HG02763 (cell line): Measurements from ENCODE around the gene FGF14.
A peak's percentile ranks its signal among the peaks of the same experiment; 100 is the strongest.

ENCODE experiments used
- ATAC-seq: cut with Tn5 transposase; IDR thresholded peaks from one replicate; pipeline ENCODE4 v1.9.1; 2021; ENCODE audit warnings: mild to moderate bottlenecking, moderate library complexity; ENCODE audit not compliant: unreplicated experiment

Gene FGF14

GRCh38 chr13:101829484-101829883, 572.4 kb downstream of the FGF14 start:
- ATAC-seq, result no peak

GRCh38 chr13:101828119-101828518, 573.7 kb downstream of the FGF14 start:
- no peak for ATAC-seq

GRCh38 chr13:101817898-101818297, 584.0 kb downstream of the FGF14 start:
- ATAC-seq, result no peak

- no peak for ATAC-seq
These were observed 590.0 kb downstream of the FGF14 start for GRCh38 chr13:101811881-101812280.

GRCh38 chr13:101811284-101811839, 590.5 kb downstream of the FGF14 start:
- no peak for ATAC-seq

GRCh38 chr13:101799196-101799595, 602.7 kb downstream of the FGF14 start:
- no peak for ATAC-seq

- ATAC-seq, result no peak
These were observed 603.4 kb downstream of the FGF14 start for GRCh38 chr13:101798437-101798836.

- no peak for ATAC-seq
These were observed 606.4 kb downstream of the FGF14 start for GRCh38 chr13:101795460-101795859.

- no peak for ATAC-seq
These were observed 606.8 kb downstream of the FGF14 start for GRCh38 chr13:101795025-101795424.

- no peak for ATAC-seq
These were observed 609.7 kb downstream of the FGF14 start for GRCh38 chr13:101792189-101792588.

GRCh38 chr13:101785858-101786257, 616.0 kb downstream of the FGF14 start:
- ATAC-seq, result no peak

GRCh38 chr13:101784313-101784712, 617.5 kb downstream of the FGF14 start:
- no peak for ATAC-seq

- ATAC-seq, result no peak
These were observed 618.3 kb downstream of the FGF14 start for GRCh38 chr13:101783554-101783953.

GRCh38 chr13:101780211-101780610, 621.6 kb downstream of the FGF14 start:
- ATAC-seq, result no peak

GRCh38 chr13:101779147-101779546, 622.7 kb downstream of the FGF14 start:
- ATAC-seq, result no peak

GRCh38 chr13:101775267-101775666, 626.6 kb downstream of the FGF14 start:
- ATAC-seq, result no peak

- no peak for ATAC-seq
These were observed 627.5 kb downstream of the FGF14 start for GRCh38 chr13:101774393-101774792.

GRCh38 chr13:101773062-101773461, 628.8 kb downstream of the FGF14 start:
- no peak for ATAC-seq

GRCh38 chr13:101767131-101767530, 634.7 kb downstream of the FGF14 start:
- no peak for ATAC-seq

- ATAC-seq, result no peak
These were observed 638.7 kb downstream of the FGF14 start for GRCh38 chr13:101763191-101763590.

- ATAC-seq, result peak; percentile 86
These were observed 644.3 kb downstream of the FGF14 start for GRCh38 chr13:101757446-101758039.

- no peak for ATAC-seq
These were observed 646.5 kb downstream of the FGF14 start for GRCh38 chr13:101755228-101755887.
